Tibial nerve (tissue), 4 donors: ENCODE measurements around the gene ACOT13.

Experiments
- CTCF ChIP-seq, 5 experiments: fragments of 200-600 bp in 3 of 5; fragments of 450-650 bp in 2 of 5; sonication (generic) in 3 of 5; IDR thresholded peaks; one replicate each; pipeline ENCODE4 v1.5.1; 2016 to 2019; ENCODE audit warnings: antibody characterized with exemption in 5 of 5, mild to moderate bottlenecking in 3 of 5, moderate library complexity in 2 of 5
- EP300 ChIP-seq, 2 donors: sonication (generic); formaldehyde crosslinking; IDR thresholded peaks; one replicate each; pipeline ENCODE4 v1.6.1; 2017; ENCODE audit warnings: antibody characterized with exemption in 2 of 2, mild to moderate bottlenecking in 1 of 2

GRCh38 chr6:24659561-24659960 is 7.3 kb upstream of the ACOT13 start:
- TF ChIP-seq CTCF (IDR thresholded peaks at IDR 0.05) = no peak
- no peak for TF ChIP-seq EP300 (IDR thresholded peaks at IDR 0.05)
